ENCODE measurements around the gene RERE.

- TF ChIP-seq CTCF (IDR thresholded peaks at IDR 0.05; ENCODE audit: low read depth, low read length, poor library complexity, severe bottlenecking) (no peak), EZH2phosphoT487 (IDR thresholded peaks at IDR 0.05; ENCODE audit: borderline replicate concordance, low read length) (no peak)
Observed at GRCh38 chr1:8589571-8589970, 227.9 kb downstream of the RERE start.
